Measurements from ENCODE around the gene SPAAR.
"Not testable (repeated sequence)": the region's sequence is repeated elsewhere in the genome, so short reads cannot be mapped to it uniquely, and the experiment has no call there.

SPAAR gene

DNA sequence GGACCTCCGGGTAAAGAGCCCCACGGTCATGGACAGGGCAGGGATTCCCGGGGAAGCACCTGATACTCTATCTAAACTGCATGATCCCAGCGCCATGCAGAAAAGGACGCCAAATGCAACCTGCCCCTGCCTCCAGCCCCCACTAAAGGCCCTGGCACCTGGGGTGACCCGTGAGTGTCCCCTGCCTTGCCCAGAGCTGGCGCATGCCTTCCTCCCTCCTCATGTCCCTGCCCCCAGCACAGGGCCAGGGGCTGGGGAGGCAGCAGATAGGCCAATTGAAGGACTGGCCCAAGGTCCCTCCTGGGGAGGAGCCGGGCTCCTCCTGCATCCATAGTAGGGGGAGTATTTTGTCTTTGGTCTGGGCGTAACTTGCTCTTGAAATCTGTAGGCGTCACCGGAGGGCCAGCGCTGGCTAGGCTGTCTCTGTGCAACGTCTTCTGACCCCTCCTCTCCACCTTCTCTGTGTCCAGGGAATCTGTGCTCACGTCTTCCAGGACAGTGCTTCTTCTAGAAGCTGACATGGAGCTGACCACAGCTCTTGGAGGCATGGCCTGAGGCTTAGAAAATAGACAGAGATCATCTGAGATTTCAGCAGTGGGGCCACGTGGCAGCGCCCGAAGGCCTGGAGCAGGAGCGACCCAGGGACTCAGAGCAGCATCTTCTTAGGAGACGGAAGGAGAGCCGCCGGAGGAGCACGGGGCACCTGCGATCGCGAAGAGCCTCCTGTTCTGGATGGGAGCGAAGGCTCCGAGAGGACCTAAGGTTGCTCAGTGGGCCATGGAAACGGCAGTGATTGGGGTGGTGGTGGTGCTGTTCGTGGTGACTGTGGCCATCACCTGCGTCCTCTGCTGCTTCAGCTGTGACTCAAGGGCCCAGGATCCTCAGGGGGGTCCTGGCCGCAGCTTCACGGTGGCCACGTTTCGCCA lies 660 bp downstream of the SPAAR start:
- no peak for TF ChIP-seq ZFX (IDR thresholded peaks at IDR 0.05; ENCODE audit: borderline replicate concordance)
- TF ChIP-seq, protein P1, sequence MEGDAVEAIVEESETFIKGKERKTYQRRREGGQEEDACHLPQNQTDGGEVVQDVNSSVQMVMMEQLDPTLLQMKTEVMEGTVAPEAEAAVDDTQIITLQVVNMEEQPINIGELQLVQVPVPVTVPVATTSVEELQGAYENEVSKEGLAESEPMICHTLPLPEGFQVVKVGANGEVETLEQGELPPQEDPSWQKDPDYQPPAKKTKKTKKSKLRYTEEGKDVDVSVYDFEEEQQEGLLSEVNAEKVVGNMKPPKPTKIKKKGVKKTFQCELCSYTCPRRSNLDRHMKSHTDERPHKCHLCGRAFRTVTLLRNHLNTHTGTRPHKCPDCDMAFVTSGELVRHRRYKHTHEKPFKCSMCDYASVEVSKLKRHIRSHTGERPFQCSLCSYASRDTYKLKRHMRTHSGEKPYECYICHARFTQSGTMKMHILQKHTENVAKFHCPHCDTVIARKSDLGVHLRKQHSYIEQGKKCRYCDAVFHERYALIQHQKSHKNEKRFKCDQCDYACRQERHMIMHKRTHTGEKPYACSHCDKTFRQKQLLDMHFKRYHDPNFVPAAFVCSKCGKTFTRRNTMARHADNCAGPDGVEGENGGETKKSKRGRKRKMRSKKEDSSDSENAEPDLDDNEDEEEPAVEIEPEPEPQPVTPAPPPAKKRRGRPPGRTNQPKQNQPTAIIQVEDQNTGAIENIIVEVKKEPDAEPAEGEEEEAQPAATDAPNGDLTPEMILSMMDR (IDR thresholded peaks at IDR 0.05): no peak
- H3K27ac ChIP-seq: no peak overlapping the region

DNA sequence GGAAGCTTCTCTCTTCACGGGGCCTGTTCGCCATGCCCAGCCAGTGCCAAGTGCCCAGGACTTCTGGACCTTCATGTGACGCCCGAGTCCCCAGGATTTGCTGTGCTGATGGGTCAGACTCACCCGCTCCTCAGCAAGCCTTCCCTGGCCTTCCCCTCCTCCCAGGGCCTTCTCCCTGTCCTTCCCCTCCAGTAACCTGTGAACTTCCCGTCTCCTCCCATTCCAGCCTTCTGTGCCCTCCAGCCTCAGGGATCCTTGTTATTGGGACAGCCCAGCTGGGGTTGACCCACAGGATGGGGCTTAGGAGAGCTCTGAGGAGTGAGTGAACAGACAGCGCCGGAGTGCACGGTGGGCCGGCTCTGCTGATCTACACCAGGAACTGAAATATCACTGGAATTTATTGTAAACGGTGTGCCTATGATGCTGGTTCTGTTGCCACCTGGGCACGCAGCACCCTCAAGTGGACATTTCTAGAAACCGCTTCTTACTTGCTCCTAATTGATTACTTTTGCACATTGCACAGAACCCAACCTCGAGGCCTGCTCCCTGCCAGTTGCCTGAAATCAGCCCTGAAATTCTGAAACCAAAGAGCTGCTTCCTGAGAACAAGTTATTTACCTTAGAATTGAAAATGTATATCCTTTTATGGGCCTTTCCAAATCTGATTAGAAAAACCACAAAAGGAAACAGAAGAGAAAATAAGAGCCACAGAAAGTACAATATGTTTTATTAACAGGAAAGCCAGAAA lies 1.5 kb downstream of the SPAAR start:
- H3K27ac ChIP-seq: no peak overlapping the region
- TF ChIP-seq, protein P1 (IDR thresholded peaks at IDR 0.05): peak; percentile 86
- TF ChIP-seq ZFX (IDR thresholded peaks at IDR 0.05; ENCODE audit: borderline replicate concordance): no peak

DNA sequence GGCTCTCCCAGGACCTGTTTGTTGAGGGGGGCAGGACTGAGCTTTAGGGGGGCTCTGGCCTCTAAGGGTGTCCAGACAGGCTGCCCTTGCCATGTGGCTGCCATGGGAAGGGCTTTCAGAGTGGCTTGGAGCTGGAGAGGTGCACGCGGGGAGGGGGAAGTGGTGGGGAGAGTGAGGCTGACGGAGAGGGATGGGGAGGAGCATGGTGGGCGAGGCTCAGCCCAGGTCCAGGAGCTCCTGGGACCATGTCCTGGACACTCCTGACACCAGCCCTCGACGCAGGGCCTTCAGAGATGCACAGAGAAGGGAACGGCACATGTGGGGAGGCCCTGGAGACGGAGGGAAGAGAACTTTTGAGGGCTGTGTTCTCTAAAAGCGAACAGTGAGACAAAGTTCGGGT lies 2.4 kb downstream of the SPAAR start:
- no peak for TF ChIP-seq ZFX (IDR thresholded peaks at IDR 0.05; ENCODE audit: borderline replicate concordance)
- TF ChIP-seq, protein P1 (IDR thresholded peaks at IDR 0.05): no peak
- no peak overlapping the region for H3K27ac ChIP-seq

DNA sequence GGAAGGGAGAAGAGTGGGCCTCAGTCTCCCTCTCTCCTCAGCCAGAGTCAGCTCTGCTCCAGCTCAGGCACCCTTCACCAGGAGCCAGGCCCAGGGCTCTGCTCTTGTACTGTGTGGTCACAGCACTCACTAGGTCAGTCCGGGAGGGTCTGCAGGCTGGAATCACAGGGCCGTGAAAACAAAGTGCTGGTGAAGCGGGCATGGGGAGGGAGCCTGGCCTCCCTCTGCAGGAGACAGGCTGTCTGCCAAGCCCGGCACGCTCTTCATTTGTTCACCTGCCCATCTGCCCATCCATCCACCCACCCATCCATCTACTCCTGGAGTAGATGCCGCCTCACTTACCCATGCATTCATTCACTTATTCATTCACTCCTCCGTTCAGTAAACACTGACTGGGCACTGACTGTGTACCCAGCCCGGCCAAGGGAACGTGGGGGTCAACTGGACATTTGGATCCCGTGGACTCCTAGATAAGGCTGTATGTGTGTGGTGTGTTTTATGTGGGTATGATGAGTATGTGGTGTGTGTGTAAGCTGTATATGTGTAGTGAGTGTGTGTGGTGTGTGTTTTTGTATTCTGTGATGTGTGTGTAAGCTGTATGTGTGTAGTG lies 3.6 kb downstream of the SPAAR start:
- no peak overlapping the region for H3K27ac ChIP-seq
- TF ChIP-seq, protein P1 (IDR thresholded peaks at IDR 0.05): no peak
- no peak for TF ChIP-seq ZFX (IDR thresholded peaks at IDR 0.05; ENCODE audit: borderline replicate concordance)

DNA sequence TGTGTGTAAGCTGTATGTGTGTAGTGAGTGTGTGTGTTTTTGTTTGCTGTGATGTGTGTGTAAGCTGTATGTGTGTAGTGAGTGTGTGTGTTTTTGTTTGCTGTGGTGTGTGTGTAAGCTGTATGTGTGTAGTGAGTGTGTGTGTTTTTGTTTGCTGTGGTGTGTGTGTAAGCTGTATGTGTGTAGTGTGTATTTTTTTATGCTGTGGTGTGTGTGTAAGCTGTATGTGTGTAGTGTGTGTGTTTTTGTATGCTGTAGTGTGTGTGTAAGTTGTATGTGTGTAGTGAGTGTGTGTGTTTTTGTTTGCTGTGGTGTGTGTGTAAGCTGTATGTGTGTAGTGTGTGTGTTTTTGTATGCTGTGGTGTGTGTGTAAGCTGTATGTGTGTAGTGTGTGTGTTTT lies 4.1 kb downstream of the SPAAR start:
- not testable (repeated sequence) for H3K27ac ChIP-seq

DNA sequence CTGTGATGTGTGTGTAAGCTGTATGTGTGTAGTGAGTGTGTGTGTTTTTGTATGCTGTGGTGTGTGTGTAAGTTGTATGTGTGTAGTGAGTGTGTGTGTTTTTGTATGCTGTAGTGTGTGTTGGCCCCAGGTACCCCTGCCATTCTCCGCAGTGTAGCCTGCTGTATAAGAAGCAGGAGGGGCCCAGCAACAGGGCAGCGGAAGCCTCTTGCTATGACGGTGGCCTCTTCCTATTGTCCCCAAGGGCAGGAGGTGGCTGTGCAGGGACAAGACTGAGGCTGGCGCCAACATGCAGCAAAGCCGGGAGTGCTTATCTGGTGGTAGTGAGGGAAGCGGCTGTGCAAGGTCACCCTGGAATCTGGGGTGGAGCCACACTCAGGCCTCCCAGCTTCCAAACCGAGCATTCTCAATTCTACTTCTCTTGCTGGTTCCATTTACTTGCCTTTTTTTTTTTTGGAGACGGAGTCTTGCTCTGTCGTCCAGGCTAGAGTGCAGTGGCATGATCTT lies 5.1 kb downstream of the SPAAR start:
- no peak overlapping the region for H3K27ac ChIP-seq
- TF ChIP-seq ZFX (IDR thresholded peaks at IDR 0.05; ENCODE audit: borderline replicate concordance): no peak
- TF ChIP-seq, protein P1 (IDR thresholded peaks at IDR 0.05): no peak

DNA sequence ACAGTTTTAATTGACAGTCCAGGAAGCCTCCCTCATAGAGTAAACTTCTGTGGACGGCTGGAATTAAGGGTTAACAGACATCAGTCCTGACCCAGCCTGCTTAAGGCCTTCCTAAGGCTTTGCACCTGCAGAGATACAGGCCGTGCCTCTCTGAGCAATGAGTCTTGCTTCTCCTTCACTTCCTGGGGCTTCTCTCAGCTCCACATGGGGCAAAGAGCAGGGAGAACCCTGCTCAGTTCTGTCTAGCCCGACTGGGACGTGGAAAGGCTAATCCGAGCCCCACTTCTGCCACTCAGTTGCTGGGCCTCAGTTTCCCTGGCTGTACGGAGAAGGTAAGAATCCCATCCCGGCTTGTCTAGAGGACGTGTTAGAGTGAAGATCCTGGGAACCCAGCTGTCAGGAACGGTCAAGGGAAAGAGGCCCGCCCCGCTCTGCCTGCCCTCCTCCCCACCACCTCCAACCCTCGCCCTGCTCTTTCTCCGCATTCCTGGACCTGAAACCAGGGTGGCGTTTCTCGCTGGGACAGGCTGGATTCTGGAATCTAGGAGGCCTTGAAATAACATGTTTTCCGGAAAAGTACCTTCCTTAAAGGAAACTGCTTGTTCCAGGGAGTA lies 6.5 kb downstream of the SPAAR start:
- H3K27ac ChIP-seq: no peak overlapping the region
- TF ChIP-seq, protein P1 (IDR thresholded peaks at IDR 0.05): no peak
- TF ChIP-seq ZFX (IDR thresholded peaks at IDR 0.05; ENCODE audit: borderline replicate concordance): no peak

All from 22Rv1 (cell line).